ENCODE results near the gene C5orf58.

C5orf58 gene

DNA sequence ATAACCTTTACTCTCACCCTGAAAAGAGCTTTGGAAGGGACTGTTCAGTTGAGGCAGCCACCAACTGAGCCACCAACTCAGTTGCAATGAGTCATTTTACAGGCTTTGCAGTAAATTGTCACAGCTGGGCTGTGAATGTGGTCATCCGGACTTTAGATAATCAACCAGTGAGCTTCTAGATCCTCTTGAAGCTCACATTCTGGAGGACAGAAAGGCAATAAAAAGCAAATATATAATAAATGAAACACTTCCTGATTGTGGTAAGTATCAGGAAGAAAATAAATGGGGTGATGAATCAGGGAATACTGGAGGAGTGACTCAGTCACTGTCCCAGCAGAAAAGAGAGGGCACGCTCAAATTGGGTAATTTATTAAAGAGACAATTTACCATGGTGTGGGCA is 13.2 kb upstream of the C5orf58 start (continued):
- TF ChIP-seq, protein P1, sequence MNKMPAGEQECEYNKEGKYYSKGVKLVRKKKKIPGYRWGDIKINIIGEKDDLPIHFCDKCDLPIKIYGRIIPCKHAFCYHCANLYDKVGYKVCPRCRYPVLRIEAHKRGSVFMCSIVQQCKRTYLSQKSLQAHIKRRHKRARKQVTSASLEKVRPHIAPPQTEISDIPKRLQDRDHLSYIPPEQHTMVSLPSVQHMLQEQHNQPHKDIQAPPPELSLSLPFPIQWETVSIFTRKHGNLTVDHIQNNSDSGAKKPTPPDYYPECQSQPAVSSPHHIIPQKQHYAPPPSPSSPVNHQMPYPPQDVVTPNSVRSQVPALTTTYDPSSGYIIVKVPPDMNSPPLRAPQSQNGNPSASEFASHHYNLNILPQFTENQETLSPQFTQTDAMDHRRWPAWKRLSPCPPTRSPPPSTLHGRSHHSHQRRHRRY (tag by site-specific recombination; IDR thresholded peaks at IDR 0.05) = no peak
- TF ChIP-seq TCF7L2 (IDR thresholded peaks at IDR 0.05; ENCODE audit: borderline replicate concordance, low read depth, low read length) (no peak), YY2 (tag by site-specific recombination; IDR thresholded peaks at IDR 0.05) (no peak), HOXA7 (CRISPR knock-in tag; IDR thresholded peaks at IDR 0.05; ENCODE audit: borderline replicate concordance) (no peak), ZNF768 (tag by site-specific recombination; IDR thresholded peaks at IDR 0.05) (no peak), WT1 (tag by site-specific recombination; IDR thresholded peaks at IDR 0.05) (no peak), ZNF837 (tag by site-specific recombination; IDR thresholded peaks at IDR 0.05) (no peak), ZNF501 (tag by site-specific recombination; IDR thresholded peaks at IDR 0.05) (no peak), MEIS1 (CRISPR knock-in tag; IDR thresholded peaks at IDR 0.05; ENCODE audit: borderline replicate concordance) (no peak), ZNF138 (tag by site-specific recombination; IDR thresholded peaks at IDR 0.05; ENCODE audit: borderline replicate concordance) (no peak), ZNF843 (tag by site-specific recombination; IDR thresholded peaks at IDR 0.05) (no peak), ZNF157 (tag by site-specific recombination; IDR thresholded peaks at IDR 0.05) (no peak), ZNF560 (tag by site-specific recombination; IDR thresholded peaks at IDR 0.05; ENCODE audit: borderline replicate concordance) (no peak), OSR2 (tag by site-specific recombination; IDR thresholded peaks at IDR 0.05) (peak; percentile 47; the same call in 1 of the 2 replicates), ZBTB17 (tag by site-specific recombination; IDR thresholded peaks at IDR 0.05) (no peak), ZNF292 (tag by site-specific recombination; IDR thresholded peaks at IDR 0.05; ENCODE audit: borderline replicate concordance, low read depth) (no peak), SALL2 (tag by site-specific recombination; IDR thresholded peaks at IDR 0.05; ENCODE audit: borderline replicate concordance) (no peak; the same call in 1 of the 2 replicates), ZNF530 (tag by site-specific recombination; IDR thresholded peaks at IDR 0.05; ENCODE audit: low read depth) (no peak), GLIS1 (tag by site-specific recombination; IDR thresholded peaks at IDR 0.05) (peak; percentile 25; the same call in 1 of the 2 replicates), ZNF677 (tag by site-specific recombination; IDR thresholded peaks at IDR 0.05) (no peak), ZNF311 (tag by site-specific recombination; IDR thresholded peaks at IDR 0.05; ENCODE audit: borderline replicate concordance) (no peak), ZNF114 (tag by site-specific recombination; IDR thresholded peaks at IDR 0.05) (no peak), ZNF747 (tag by site-specific recombination; IDR thresholded peaks at IDR 0.05) (no peak)
- TF ChIP-seq, protein P2, sequence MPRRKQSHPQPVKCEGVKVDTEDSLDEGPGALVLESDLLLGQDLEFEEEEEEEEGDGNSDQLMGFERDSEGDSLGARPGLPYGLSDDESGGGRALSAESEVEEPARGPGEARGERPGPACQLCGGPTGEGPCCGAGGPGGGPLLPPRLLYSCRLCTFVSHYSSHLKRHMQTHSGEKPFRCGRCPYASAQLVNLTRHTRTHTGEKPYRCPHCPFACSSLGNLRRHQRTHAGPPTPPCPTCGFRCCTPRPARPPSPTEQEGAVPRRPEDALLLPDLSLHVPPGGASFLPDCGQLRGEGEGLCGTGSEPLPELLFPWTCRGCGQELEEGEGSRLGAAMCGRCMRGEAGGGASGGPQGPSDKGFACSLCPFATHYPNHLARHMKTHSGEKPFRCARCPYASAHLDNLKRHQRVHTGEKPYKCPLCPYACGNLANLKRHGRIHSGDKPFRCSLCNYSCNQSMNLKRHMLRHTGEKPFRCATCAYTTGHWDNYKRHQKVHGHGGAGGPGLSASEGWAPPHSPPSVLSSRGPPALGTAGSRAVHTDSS (tag by site-specific recombination; IDR thresholded peaks at IDR 0.05) = no peak
- TF ChIP-seq, protein P3, sequence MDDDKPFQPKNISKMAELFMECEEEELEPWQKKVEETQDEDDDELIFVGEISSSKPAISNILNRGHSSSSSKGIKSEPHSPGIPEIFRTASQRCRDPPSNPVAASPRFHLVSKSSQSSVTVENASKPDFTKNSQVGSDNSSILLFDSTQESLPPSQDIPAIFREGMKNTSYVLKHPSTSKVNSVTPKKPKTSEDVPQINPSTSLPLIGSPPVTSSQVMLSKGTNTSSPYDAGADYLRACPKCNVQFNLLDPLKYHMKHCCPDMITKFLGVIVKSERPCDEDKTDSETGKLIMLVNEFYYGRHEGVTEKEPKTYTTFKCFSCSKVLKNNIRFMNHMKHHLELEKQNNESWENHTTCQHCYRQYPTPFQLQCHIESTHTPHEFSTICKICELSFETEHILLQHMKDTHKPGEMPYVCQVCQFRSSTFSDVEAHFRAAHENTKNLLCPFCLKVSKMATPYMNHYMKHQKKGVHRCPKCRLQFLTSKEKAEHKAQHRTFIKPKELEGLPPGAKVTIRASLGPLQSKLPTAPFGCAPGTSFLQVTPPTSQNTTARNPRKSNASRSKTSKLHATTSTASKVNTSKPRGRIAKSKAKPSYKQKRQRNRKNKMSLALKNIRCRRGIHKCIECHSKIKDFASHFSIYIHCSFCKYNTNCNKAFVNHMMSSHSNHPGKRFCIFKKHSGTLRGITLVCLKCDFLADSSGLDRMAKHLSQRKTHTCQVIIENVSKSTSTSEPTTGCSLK (tag by site-specific recombination; IDR thresholded peaks at IDR 0.05) = no peak
- TF ChIP-seq, protein P4, sequence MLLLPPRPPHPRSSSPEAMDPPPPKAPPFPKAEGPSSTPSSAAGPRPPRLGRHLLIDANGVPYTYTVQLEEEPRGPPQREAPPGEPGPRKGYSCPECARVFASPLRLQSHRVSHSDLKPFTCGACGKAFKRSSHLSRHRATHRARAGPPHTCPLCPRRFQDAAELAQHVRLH (tag by site-specific recombination; IDR thresholded peaks at IDR 0.05) = no peak
- TF ChIP-seq, protein P5, sequence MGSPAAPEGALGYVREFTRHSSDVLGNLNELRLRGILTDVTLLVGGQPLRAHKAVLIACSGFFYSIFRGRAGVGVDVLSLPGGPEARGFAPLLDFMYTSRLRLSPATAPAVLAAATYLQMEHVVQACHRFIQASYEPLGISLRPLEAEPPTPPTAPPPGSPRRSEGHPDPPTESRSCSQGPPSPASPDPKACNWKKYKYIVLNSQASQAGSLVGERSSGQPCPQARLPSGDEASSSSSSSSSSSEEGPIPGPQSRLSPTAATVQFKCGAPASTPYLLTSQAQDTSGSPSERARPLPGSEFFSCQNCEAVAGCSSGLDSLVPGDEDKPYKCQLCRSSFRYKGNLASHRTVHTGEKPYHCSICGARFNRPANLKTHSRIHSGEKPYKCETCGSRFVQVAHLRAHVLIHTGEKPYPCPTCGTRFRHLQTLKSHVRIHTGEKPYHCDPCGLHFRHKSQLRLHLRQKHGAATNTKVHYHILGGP (tag by site-specific recombination; IDR thresholded peaks at IDR 0.05) = no peak
- TF ChIP-seq, protein P6, sequence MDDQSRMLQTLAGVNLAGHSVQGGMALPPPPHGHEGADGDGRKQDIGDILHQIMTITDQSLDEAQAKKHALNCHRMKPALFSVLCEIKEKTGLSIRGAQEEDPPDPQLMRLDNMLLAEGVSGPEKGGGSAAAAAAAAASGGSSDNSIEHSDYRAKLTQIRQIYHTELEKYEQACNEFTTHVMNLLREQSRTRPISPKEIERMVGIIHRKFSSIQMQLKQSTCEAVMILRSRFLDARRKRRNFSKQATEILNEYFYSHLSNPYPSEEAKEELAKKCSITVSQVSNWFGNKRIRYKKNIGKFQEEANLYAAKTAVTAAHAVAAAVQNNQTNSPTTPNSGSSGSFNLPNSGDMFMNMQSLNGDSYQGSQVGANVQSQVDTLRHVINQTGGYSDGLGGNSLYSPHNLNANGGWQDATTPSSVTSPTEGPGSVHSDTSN (CRISPR knock-in tag; IDR thresholded peaks at IDR 0.05) = no peak
- TF ChIP-seq, protein P7, sequence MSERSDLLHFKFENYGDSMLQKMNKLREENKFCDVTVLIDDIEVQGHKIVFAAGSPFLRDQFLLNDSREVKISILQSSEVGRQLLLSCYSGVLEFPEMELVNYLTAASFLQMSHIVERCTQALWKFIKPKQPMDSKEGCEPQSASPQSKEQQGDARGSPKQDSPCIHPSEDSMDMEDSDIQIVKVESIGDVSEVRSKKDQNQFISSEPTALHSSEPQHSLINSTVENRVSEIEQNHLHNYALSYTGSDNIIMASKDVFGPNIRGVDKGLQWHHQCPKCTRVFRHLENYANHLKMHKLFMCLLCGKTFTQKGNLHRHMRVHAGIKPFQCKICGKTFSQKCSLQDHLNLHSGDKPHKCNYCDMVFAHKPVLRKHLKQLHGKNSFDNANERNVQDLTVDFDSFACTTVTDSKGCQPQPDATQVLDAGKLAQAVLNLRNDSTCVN (tag by site-specific recombination; optimal IDR thresholded peaks at IDR 0.05) = no peak
- TF ChIP-seq, protein P8, sequence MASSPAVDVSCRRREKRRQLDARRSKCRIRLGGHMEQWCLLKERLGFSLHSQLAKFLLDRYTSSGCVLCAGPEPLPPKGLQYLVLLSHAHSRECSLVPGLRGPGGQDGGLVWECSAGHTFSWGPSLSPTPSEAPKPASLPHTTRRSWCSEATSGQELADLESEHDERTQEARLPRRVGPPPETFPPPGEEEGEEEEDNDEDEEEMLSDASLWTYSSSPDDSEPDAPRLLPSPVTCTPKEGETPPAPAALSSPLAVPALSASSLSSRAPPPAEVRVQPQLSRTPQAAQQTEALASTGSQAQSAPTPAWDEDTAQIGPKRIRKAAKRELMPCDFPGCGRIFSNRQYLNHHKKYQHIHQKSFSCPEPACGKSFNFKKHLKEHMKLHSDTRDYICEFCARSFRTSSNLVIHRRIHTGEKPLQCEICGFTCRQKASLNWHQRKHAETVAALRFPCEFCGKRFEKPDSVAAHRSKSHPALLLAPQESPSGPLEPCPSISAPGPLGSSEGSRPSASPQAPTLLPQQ (tag by site-specific recombination; IDR thresholded peaks at IDR 0.05) = peak; percentile 39; the same call in 1 of the 2 replicates
